Panc1 (cell line): ENCODE results near the gene B3GALT4. TPM values are rescaled to one million over a fixed set of nuclear protein-coding genes. Genes with fewer than 3 reads are reported as not detected.
"Not testable (repeated sequence)": the region's sequence is repeated elsewhere in the genome, so short reads cannot be mapped to it uniquely, and the experiment has no call there.

Experiments
- ATAC-seq: fragments of 200-7000 bp; cut with Tn5 transposase; 2 replicates; pipeline ENCODE4 v1.9.1; 2020; ENCODE audit warnings: mild to moderate bottlenecking, moderate library complexity
- BruUV-seq: library from RNA; stranded (reverse); fragments of 400-500 nt; replicated peaks from 2 replicates; lab custom pipeline; 2021; lab: Mats Ljungman, UMichigan
- CTCF ChIA-PET: fragments of 300-600 bp; sonication (Branson Sonifier 250); formaldehyde crosslinking; loops from one replicate; lab custom pipeline; 2022; ENCODE audit warnings: antibody characterized with exemption; lab: Charles Lee
- POLR2A ChIA-PET: fragments of 300-600 bp; sonication (Branson Sonifier 250); formaldehyde crosslinking; loops from one replicate; lab custom pipeline; 2022; ENCODE audit warnings: antibody characterized with exemption; lab: Charles Lee
- DNase-seq: peaks from one replicate; pipeline ENCODE4 v3.0.0-alpha.2; 2010; ENCODE audit warnings: low read depth, low spot score
- H3K27ac ChIP-seq: 2 replicates; pipeline ENCODE4 v1.5.1; 2011; ENCODE audit warnings: mild to moderate bottlenecking, low read length, inconsistent platforms
- H3K27me3 ChIP-seq: fragments of 200-500 bp; sonication (Bioruptor generic); 2 replicates; pipeline ENCODE4 v1.6.0; 2014; ENCODE audit warnings: low read length, inconsistent platforms; ENCODE audit not compliant: control insufficient read depth, insufficient read depth
- H3K36me3 ChIP-seq: fragments of 200-500 bp; sonication (Bioruptor generic); 2 replicates; pipeline ENCODE4 v1.5.1; 2014; ENCODE audit warnings: inconsistent platforms, mild to moderate bottlenecking, low read length, moderate library complexity; ENCODE audit not compliant: control insufficient read depth, insufficient read depth
- H3K4me1 ChIP-seq: 2 replicates; pipeline ENCODE4 v1.5.1; 2011; ENCODE audit warnings: inconsistent platforms, mild to moderate bottlenecking, low read length, moderate library complexity; ENCODE audit not compliant: control insufficient read depth, insufficient read depth
- H3K4me3 ChIP-seq, 2 experiments: 2 replicates each; pipeline ENCODE4 v1.5.1; 2011 to 2012; ENCODE audit warnings: low read depth in 2 of 2, low read length in 2 of 2, mild to moderate bottlenecking in 2 of 2, inconsistent platforms in 1 of 2, moderate library complexity in 1 of 2
- H3K9me3 ChIP-seq: fragments of 200-500 bp; sonication (Bioruptor generic); 2 replicates; pipeline ENCODE4 v1.5.1; 2014; ENCODE audit warnings: low read depth, mild to moderate bottlenecking, inconsistent platforms, low read length, moderate library complexity; ENCODE audit not compliant: control insufficient read depth, insufficient read depth
- POLR2AphosphoS5 ChIP-seq: IDR thresholded peaks from 2 replicates; pipeline ENCODE4 v1.6.1; 2012; ENCODE audit warnings: mild to moderate bottlenecking, low read depth, low read length, moderate library complexity
- SIN3A ChIP-seq: IDR thresholded peaks from 2 replicates; pipeline ENCODE4 v1.6.1; 2012; ENCODE audit warnings: low read depth, mild to moderate bottlenecking, low read length, moderate library complexity, borderline replicate concordance; ENCODE audit not compliant: insufficient read depth
- TCF7L2 ChIP-seq: IDR thresholded peaks from 2 replicates; pipeline ENCODE4 v1.6.1; 2011; ENCODE audit warnings: mild to moderate bottlenecking, low read depth, low read length, inconsistent platforms
- in situ Hi-C: cut with HindIII; loops from 2 replicates; pipeline ENCODE4 v1.10.0; 2016; ENCODE audit warnings: low sequenced_read_pairs, low pct_unique_long_range_greater_than_20kb
- intact Hi-C: fragments of 100-400 bp; cut with micrococcal nuclease; formaldehyde crosslinking; loops from one replicate; pipeline ENCODE4 v1.10.0; 2022; ENCODE audit not compliant: unreplicated experiment
- total RNA-seq: library from RNA; stranded (reverse); gene quantifications from one replicate; pipeline ENCODE4 v1.2.1, GENCODE V29; 2021; ENCODE audit not compliant: unreplicated experiment
- TF ChIP-seq, protein P1 (sequence below), 2 experiments: IDR thresholded peaks; 2 replicates each; pipeline ENCODE4 v1.6.1; 2011 to 2012; ENCODE audit warnings: low read depth in 2 of 2, control low read depth in 1 of 2, low read length in 1 of 2, mild to moderate bottlenecking in 1 of 2, moderate library complexity in 1 of 2; ENCODE audit not compliant: insufficient read depth in 1 of 2
- TF ChIP-seq, protein P2 (sequence below): fragments of 450-650 bp; IDR thresholded peaks from 2 replicates; pipeline ENCODE4 v1.5.1; 2017; ENCODE audit warnings: mild to moderate bottlenecking

B3GALT4 gene
- total RNA-seq, 1 experiment from 2014 or later = 6.0 TPM

DNA sequence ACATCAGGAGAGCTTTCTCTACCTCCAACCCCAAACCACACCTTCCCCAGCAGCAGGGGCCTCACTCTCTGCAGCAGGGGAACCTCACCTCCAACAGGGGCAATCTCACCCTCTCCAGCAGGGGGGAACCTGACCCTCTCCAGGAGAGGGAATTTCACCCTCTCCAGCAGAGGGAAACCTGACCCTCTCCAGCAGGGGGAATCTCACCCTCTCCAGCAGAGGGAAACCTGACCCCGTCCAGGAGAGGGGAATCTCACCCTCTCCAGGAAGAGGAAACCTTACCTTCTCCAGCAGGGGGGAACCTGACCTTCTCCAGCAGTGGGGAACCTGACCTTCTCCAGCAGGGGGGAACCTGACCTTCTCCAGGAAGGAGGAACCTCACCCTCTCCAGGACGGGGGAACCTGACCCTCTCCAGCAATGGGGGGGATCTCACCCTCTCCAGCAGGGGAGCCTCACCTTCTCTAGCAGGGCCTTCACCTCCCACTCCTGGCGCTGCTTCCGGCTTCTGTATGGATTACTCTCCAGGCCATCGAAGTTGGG lies 3.1 kb downstream of the B3GALT4 start:
- no peak overlapping the region for H3K4me3 ChIP-seq
- H3K27me3 ChIP-seq = no peaks in the 10 kb centered on the region
- no TSS peak for BruUV-seq
- DNase-seq (no peak), ATAC-seq (peak; percentile 57)
- TF ChIP-seq, protein P1, sequence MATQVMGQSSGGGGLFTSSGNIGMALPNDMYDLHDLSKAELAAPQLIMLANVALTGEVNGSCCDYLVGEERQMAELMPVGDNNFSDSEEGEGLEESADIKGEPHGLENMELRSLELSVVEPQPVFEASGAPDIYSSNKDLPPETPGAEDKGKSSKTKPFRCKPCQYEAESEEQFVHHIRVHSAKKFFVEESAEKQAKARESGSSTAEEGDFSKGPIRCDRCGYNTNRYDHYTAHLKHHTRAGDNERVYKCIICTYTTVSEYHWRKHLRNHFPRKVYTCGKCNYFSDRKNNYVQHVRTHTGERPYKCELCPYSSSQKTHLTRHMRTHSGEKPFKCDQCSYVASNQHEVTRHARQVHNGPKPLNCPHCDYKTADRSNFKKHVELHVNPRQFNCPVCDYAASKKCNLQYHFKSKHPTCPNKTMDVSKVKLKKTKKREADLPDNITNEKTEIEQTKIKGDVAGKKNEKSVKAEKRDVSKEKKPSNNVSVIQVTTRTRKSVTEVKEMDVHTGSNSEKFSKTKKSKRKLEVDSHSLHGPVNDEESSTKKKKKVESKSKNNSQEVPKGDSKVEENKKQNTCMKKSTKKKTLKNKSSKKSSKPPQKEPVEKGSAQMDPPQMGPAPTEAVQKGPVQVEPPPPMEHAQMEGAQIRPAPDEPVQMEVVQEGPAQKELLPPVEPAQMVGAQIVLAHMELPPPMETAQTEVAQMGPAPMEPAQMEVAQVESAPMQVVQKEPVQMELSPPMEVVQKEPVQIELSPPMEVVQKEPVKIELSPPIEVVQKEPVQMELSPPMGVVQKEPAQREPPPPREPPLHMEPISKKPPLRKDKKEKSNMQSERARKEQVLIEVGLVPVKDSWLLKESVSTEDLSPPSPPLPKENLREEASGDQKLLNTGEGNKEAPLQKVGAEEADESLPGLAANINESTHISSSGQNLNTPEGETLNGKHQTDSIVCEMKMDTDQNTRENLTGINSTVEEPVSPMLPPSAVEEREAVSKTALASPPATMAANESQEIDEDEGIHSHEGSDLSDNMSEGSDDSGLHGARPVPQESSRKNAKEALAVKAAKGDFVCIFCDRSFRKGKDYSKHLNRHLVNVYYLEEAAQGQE (IDR thresholded peaks at IDR 0.05; ENCODE audit: insufficient read depth in 1 of 2, low read depth in 2 of 2, low read length in 1 of 2) = no peak
- TF ChIP-seq, protein P2, sequence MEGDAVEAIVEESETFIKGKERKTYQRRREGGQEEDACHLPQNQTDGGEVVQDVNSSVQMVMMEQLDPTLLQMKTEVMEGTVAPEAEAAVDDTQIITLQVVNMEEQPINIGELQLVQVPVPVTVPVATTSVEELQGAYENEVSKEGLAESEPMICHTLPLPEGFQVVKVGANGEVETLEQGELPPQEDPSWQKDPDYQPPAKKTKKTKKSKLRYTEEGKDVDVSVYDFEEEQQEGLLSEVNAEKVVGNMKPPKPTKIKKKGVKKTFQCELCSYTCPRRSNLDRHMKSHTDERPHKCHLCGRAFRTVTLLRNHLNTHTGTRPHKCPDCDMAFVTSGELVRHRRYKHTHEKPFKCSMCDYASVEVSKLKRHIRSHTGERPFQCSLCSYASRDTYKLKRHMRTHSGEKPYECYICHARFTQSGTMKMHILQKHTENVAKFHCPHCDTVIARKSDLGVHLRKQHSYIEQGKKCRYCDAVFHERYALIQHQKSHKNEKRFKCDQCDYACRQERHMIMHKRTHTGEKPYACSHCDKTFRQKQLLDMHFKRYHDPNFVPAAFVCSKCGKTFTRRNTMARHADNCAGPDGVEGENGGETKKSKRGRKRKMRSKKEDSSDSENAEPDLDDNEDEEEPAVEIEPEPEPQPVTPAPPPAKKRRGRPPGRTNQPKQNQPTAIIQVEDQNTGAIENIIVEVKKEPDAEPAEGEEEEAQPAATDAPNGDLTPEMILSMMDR = peak; percentile 88
- peak overlapping the region; percentile 19 for H3K27ac ChIP-seq
- peaks cover 4% of the 10 kb centered on the region; the same call in 1 of the 2 replicates for H3K36me3 ChIP-seq
- ChIA-PET CTCF (no interaction called here), POLR2A (interaction anchor here (0.9 kb wide), 1 partner anchor 10 kb away, joined by 3 read pairs; no protein-coding TSS in a partner anchor)
- intact Hi-C loops (no loop called here), in situ Hi-C loops (no loop called here)
- no peaks in the 10 kb centered on the region for H3K9me3 ChIP-seq
- peaks cover 43% of the 10 kb centered on the region for H3K4me1 ChIP-seq

DNA sequence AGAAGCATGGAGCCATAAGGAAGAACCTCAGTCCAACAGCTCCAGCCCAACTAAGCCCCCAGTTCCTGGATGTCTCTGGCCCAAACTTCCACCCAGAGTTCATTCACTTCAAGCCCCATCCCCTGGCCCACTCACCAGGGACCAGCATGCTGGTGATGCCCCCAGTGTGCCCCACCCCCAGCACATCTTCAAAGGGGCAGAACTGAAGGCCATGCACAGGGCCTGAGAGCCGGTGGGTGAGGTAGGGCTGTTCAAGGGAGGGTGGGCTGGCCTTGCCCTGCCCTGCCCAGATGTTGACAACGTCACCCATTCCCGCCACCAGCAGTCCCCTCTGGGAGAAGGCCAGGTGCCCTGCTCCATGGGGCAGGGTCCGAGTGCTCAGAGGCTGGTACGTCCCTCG lies 3.6 kb downstream of the B3GALT4 start:
- CTCF ChIA-PET = no interaction called here
- TF ChIP-seq, protein P1 (IDR thresholded peaks at IDR 0.05; ENCODE audit: insufficient read depth in 1 of 2, low read depth in 2 of 2, low read length in 1 of 2) = no peak
- TF ChIP-seq SIN3A (no peak), POLR2AphosphoS5 (no peak), TCF7L2 (no peak)
- TF ChIP-seq, protein P2 = no peak
- DNase-seq = no peak

GRCh38 chr6:33285214-33285613 lies 8.3 kb downstream of the B3GALT4 start:
- H3K27me3 ChIP-seq, POLR2A ChIA-PET, H3K27ac ChIP-seq, in situ Hi-C loops, intact Hi-C loops, DNase-seq, H3K4me3 ChIP-seq, ATAC-seq, BruUV-seq, H3K9me3 ChIP-seq, CTCF ChIA-PET: not testable (repeated sequence)
- Histone ChIP-seq H3K36me3 (peaks cover 11% of the 10 kb centered on the region), H3K4me1 (peaks cover 12% of the 10 kb centered on the region)

More for the DNA sequence above, 3.6 kb downstream of the B3GALT4 start:
- in situ Hi-C loops = no loop called here
- BruUV-seq = no TSS peak
- Histone ChIP-seq H3K9me3 (no peaks in the 10 kb centered on the region), H3K27me3 (no peaks in the 10 kb centered on the region), H3K36me3 (peaks cover 3% of the 10 kb centered on the region; the same call in 1 of the 2 replicates), H3K4me3 (no peak overlapping the region), H3K4me1 (peaks cover 38% of the 10 kb centered on the region), H3K27ac (peak overlapping the region; percentile 19; the same call in 1 of the 2 replicates)
- intact Hi-C loops = no loop called here
- no peak for ATAC-seq
- POLR2A ChIA-PET = interaction anchor here (0.6 to 0.9 kb wide), 3 partner anchors 9 to 145 kb away, joined by 3 to 4 read pairs (median 3); no protein-coding TSS in a partner anchor
